Activated gamma-delta T cell (primary cell): ENCODE data around the gene CYP24A1.
"Not testable (repeated sequence)": the region's sequence is repeated elsewhere in the genome, so short reads cannot be mapped to it uniquely, and the experiment has no call there.

ENCODE experiments used
- DNase-seq: peaks from one replicate; lab custom pipeline; 2025; lab: John Stamatoyannopoulos, UW

The CYP24A1 gene

DNA sequence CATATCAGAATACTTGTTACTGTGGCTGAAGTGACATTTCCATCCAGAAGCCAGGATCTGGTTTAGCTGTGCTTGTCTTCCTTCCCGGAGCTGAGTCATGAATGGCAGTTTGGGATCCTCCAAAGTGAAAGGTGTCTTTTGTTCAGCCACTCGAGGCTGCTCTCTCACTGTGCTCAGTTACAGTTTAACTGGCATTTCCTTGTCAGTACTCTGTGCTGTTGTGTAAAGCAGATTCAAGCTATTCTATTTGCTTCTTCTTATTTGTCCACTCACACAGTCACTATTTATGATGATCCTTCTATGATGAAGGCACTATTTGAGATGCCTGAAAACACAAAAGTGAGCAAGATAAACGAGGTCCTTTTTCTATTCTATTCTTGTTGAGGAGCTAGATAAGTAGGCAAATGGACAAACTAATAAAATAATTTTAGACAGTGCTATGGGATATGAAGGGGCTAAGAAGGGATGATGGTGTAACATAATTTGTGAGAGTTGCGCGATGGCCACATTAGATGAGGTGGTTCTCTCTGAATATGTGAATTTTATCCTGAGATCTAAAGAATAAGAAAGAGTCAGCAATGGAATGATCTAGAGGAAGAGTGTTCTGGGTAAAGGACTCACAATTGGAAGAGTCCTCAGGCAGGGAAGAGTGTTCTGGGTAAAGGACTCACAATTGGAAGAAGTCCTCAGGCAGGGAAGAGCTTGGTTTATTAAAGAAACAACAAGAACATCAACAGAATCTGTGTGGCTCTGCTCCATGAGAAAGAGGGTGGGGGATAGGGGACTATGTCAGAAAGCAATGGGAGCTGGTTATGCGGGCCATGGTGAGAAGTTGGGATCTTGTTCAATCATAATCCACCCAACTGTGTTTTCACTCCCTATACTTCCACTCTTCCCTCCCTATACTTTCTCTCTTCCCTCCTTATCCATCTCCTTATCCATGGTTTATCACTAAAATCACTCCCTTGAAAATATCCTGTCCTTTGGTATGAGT, 40.1 kb downstream of the CYP24A1 start:
- no peak for DNase-seq

DNA sequence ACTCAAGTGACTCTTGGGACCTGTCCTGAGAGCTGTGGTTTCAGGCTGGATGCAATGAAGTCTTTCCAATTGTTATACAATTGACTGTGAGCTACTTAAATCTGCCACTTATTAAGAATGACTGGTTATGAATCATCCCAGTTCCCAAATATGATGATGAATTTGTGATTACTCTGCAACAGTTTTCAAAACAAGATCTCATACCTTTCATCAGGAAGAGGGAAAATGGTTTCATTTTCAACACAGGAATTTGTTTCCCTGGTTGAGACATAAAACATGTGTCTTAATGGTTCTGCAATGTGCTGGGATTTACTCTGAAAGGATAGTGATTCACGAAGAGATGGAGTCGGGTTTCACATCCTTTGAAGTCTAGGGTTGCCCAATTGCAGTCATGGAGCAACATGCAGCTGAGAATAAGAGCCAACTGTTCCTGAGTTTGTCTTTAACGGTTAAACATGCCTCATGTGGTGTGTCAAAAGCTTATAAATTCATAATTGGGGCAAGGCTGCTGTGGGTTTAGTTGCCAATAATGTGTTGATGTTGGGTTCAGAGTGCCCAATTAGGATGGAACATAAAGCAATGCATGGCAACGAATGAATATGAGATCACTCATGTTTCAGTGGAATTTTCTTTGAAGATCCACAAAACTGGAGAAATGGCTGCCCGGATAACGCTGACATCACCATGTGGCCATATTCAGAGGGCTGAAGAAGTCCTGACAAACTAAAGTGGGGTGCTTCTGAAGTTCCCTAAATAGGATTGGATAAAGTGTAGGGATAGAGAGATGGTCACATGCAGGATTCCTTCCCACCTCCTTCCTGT, 41.0 kb downstream of the CYP24A1 start:
- DNase-seq, result no peak

DNA sequence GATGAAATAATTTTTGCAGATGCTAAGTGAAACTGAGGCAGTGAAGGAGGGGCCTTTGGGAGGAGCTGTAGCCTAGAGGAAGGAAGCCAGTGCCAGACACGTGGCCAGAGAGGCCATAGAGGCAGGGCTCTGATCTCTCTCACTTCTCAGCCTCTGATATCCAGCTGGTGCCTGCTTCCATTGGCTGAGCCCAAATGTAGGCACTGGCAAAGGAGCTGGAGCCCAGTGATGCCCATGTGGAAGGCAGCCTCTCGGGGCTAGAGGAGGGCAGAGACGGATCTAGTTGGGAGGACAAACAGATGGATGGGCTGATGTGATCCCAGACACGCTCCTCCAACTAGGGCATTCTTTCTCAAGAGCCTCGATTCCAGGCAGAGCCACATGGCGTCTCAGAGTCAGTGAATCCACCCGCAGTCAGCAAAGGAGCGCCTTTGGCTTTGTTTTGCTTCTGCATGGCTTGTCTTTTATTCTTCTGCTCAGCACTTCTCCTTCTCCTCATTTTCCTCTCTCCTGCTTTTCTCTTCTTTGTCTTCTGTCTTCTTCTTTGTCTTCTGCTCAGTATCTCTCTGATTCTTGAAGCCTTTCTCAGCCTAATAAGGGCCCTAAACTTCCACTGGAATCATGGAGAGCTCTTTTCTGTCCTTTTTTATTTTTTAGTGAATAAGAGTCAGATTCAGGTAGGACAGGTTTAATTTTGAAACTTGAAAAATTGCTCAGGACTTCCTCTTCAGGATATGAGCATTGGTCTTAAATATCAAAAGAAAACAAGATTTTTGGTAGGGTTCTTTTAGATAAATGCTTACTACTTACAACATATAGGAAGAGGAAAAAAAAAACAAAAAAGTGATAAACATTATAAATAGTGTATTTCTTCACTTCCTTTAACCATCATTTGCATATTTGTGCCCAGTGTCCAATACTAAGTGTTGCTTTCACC, 41.8 kb downstream of the CYP24A1 start:
- no peak for DNase-seq

DNA sequence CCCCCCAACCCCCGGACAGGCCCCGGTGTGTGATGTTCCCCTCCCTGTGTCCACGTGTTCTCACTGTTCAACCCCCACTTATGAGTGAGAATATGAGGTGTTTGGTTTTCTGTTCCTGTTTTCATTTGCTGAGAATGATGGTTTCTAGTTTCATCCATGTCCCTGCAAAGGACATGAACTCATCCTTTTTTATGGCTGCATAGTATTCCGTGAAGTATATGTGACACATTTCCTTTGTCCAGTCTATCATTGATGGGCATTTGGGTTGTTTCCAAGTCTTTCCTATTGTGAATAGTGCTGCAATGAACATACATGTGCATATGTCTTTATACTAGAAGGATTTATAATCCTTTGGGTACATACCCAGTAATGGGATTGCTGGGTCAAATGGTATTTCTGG, 42.7 kb downstream of the CYP24A1 start:
- not testable (repeated sequence) for DNase-seq

DNA sequence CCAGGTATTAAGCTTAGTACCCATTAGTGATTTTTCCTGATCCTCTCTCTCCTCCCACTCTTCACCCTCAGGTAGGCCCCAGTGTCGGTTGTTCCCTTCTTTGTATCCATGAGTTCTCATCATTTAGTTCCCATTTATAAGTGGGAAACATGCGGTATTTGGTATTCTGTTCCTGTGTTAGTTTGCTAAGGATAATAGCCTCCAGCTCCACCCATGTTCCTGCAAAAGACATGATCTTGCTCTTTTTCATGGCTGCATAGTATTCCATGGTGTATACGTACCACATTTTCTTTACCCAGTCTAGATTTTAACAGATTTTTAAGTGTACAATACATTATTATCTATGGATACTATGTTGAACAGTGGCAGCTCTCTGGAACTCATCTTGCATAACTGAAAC, 44.4 kb downstream of the CYP24A1 start:
- DNase-seq, result no peak

DNA sequence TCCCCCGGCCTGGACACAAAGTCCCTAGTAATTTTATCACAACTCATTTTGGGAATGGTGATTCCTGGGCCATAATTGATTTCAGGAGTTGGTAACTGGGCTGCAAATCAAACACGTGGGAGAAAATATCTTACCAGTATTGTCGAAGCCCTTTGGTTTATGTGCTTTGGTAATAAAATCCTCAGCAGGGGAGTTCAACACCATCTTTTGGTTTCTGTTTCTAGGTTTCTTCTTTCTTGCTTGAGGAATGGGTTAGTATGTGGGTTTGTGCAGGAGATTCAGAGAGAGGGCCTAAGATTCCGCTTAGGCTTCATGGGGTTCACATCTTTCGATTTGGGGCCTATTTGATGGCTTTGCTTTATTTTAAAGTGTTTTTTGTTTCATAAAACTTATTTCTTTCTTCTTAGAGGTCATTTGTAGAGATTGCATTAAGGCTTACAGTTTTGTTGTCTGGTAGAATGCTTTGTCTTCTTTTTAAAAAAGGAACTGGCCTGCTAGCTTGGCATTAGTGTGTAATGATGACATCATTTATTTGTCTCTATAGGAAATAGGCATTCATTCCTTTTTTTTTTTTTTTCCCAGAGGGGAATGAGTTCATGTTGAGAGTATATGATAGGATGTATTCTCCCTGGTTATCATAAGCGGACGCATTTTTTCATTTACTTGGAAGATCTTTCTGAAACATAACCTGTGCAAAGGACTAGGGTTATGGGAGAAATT, 45.8 kb downstream of the CYP24A1 start:
- no peak for DNase-seq

DNA sequence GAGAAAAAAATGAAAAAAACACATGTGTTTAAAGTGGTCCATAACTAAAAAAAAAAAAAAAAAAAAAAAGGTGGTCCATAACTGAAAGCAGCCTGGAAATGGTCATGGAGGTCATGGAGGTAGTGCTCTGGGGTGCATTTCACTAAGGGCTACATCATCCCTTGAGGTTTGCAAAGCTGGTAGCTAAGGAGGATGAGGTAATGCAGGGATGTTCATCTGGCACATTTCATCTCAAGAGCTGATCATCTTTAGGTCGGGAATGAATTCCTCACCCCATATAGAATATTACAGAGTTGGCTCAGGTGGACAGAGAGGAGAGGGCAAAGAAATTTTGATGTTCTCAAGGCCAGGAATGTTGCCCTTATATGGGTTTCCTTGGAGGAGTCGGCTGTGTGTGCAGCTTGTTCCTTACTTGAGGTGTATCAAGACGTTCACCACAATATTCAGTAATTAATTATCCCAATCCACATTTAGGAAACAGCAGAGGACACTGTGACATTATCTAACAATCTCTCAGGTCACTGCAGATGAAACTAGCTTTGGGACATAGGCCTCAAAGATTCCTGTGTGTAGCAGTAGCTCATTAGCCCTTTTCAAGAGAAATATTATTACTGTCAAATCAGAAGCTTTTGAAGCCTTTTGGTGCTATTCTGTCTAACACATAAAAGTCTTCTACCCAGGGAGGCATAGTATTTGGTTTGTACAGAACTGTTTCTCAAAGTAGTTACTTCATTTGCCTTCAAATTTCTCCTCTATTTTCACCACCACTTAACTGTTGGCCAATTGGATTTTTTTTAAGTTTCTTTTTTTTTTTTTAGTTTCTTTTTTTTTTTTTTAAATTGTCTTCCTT, 46.8 kb downstream of the CYP24A1 start:
- DNase-seq, result no peak

DNA sequence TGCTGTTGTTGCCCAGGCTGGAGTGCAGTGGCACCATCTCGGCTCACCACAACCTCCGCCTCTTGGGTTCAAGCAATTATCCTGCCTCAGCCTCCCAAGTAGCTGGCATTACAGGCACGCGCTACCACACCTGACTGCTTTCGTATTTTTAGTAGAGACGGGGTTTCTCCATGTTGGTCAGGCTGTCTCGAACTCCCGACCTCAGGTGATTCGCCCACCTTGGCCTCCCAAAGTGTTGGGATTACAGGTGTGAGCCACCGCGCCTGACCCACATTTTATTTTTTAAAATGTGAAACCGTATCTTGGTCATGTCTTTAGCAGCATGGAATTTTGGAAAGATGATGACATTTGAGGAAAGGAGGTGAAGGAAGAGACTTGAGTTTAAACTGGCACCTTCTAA, 47.5 kb downstream of the CYP24A1 start:
- not testable (repeated sequence) for DNase-seq

DNA sequence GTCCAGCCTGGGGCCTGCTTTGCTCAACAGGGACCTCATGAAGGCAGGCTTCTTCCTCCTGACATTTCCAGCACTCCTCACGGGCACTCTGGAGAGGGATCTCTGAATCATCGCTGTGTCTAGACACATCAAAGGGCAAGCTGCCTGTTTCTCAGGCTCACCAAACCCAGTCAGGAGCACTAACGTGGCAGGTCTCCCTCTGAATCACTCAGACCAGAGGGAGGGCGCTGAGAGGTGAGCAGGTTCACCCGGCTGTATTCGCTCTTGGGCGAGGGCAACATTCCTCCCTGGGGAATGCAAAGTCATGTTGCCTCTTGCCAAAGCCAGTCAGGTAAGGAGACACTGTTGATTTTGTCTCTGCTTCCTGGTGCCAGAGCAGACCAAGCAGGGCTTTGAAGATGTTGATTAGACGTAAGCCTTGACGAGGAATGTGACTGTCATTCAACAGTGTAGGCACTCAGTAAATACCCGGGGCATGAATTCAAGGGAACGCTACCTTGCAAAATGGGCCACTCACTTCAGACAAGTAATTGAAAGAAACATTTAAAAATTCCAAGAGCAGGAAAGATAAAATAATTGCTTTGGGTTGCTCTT, 50.1 kb downstream of the CYP24A1 start:
- no peak for DNase-seq

DNA sequence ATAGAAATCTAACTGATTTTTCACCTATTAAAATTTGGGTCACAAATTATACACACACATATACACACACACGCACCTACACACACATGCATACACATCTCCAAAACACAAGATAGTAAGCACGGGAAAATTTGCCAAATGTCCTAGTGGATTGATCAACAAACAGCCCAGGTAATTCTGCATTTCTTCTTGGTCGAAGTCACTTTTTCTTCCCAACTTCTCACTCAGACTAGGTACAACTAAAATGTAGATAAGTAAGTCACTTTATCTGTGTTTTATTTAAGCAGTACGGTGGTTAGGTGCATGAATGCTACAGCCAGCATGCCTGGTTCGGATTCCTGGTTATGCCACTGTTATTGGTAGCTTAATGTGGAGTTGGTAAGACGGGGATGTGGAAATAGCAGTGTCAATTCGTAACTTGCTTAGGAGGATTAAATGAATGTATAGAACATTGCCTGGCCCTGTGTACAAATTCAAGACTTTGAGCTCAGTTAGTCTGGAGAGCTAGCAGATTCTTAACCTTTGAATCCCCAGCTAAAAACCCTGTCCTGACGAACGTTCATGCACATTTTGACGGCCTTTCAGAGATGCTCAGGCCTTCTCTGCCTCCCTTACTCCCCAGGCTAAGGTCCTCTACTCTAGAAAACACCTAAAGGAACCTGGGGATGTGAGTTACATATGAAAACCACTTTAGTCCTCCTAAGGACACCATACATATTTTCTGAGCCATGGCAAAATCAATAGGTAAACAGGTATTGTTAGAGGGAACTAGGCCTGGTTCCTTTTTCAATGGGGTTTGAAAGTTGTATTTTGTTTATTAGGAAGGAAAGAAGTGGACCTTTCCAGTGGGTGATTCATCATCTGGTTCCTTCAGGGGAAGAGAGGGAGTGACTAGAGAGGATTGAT, 50.9 kb downstream of the CYP24A1 start:
- DNase-seq, result no peak

DNA sequence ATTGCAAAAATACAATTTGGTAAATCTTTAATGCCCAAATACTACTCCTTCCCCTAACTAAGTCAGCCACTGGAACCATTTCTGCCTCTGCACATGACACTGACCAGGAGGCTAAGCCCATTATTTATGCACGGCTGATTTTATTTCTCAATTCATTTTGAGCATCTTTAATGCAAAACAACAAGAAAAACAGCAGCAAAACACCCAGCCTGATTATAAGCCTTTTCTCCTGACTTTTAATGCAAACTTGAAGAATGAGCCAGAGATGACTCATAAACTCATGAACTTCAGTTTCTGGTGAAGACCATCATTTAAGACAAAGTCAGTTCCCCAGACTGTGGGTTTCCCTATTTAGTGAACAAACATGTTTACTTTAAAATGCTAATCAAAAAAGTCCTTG, 51.6 kb downstream of the CYP24A1 start:
- DNase-seq, result no peak

DNA sequence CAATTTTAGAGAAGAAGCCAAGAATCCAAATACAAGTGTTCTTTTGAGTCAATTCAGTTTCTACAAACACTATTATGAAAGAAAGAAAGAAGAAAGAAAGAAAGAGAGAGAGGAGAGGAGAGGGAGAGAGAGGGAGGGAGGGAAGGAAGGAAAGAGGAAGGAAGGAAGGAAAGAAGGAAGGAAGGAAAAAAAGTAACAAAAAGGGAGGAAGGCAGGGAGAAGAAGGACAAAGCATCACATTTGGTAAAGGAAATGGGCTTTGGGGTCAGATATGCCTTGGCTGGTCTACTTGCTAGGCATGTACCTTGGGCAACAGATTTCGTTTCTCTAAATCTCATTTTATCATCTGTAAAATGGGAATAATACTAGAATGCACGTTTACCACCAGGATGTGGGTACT, 54.0 kb downstream of the CYP24A1 start:
- no peak for DNase-seq

DNA sequence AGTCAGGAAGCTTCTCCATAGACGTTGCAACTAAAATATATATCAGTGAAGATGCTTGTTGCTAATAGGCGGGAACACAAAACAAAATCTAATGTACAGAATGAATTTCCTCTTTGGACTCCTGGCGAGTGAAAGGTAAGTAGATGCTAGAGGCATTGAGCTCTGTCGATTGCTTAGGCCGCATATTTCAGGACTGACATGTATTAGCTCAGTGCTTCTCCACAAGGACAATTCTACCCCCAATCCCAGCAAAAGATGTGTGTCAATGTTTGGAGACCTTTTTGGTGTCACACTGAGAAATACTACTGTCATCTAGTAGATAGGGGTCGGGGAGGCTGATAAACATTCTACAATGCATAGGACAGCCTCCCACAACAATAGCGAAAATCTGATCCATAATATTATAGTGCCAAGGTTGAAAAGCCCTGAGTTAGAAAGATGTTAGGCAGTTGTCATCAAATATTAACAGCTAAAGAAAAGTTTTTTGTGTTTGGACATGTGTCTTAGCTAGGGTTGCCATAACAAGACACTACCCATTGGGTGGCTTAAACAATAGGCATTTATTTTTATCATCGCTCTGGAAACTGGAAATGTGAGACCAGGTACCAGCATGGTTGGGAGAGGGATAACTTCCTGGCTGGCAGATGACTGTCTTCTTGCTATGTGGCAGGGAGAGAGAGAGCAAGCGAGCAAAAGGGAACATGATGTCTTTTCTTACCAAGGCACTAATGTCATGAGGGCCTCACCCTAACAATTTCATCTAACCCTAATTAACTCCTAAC, 55.4 kb downstream of the CYP24A1 start:
- DNase-seq, result no peak

DNA sequence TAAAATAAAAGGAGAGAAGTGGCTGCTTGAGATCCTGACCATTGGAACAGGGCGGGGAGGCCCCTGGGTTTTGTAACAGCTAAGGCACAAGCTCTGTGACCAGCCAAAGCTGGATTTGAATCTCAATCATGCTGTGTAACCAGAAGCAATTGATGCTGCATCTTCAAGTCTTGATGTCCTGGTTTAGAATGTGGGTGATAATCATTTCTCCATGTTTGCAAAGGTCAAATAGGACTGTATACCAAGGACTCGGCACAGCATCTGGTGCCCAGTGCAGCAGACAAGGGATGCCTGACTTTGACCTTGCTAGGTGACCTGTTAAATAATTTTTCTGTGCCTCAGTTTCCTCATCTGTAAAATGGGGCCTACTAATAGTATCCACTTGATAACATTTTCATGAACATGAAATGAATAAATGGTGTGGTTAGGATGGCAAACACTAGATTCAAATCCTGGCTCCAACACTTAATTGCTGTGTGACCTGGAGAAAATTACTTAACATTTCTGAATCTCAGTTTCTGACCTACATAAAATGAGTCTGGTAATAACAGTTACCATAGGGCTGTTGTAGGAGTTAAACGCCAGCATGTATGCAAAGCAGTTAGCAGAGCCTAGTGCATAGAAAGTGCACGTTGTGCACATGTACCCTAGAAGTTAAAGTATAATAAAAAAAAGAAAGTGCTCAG, 57.1 kb downstream of the CYP24A1 start:
- DNase-seq, result no peak

DNA sequence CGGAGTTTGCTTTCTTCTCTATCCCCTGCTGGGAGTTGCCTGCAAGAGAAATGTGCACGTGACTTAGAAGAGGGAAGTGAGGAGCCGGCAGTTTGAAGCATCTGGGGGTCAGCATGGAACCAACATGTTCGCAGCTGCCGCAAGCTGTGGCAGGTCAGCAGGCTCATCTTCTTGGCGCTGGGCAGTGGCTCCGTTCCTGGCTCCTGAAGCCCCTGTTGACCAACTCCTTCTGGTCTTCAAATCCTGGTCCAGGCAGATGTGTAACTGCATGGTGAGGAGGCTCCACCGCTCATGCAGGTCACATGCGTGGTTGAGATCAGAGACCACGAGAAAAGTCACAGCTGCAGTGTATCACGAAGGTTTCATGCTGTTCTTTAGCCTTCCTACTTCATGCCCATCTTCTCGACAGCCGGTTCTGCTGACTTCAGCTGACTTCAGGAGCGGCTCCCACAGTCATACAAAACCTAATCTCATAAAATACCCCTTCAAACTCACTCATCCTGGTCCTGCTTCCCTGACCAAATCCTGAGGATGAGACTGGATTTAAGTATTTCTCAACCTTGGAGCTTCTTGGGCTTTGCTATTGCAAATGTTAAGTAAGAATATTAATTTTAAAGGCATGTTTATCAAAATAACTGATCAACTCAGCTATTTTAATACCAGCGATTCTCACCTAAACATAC, 58.5 kb downstream of the CYP24A1 start:
- no peak for DNase-seq

DNA sequence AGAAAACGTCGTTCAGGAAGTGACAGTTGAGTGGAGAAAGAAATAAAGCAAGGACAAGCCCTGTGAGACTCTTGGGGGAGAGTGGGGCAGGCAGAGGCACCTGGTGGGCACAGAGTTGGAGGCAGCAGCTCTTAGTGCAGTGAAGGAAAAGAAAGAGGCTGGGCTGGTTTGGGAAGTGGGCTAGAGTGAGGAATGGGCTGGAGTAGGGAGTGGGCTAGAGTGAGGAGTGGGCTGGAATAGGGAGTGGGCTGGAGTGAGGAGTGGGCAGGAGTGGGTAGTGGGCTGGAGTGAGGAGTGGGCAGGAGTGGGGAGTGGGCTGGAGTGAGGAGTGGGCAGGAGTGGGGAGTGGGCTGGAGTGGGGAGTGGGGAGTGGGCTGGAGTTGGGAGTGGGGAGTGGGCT, 59.7 kb downstream of the CYP24A1 start:
- no peak for DNase-seq

DNA sequence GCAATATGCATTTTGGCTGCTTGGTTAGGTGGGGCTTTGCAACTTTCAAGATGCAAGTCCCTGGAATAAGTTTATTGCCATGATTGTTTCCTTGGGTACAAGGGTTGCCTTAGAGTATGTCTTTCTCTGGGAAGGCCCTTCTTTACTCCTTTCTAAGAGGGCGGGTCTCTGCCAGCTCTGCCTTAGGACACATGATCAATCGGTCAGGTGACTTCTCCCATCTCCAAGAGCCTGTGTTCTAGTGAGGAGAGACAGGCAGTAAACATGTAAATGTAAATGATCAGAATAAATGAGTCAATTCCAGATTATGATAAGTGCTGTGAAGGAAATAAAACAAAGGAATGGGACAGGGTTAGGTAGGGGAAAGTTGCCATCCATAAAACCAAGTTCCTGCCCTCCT, 60.2 kb downstream of the CYP24A1 start:
- DNase-seq, result no peak
